GM15510 (cell line): ENCODE data around the gene OS9.
A peak's percentile ranks its signal among the peaks of the same experiment; 100 is the strongest.

Source experiments
- POLR2A ChIP-seq: IDR thresholded peaks from 3 replicates; pipeline ENCODE4 v1.6.1; 2011; ENCODE audit warnings: borderline replicate concordance; ENCODE audit not compliant: insufficient read length; ENCODE audit errors: extremely low read depth

The OS9 gene

GRCh38 chr12:57697076-57697475, 3.1 kb downstream of the OS9 start:
- TF ChIP-seq POLR2A = no peak

- TF ChIP-seq POLR2A = no peak
Measured at GRCh38 chr12:57698414-57698813, 4.5 kb downstream of the OS9 start.

- no peak for TF ChIP-seq POLR2A
Measured at GRCh38 chr12:57700317-57700716, 6.4 kb downstream of the OS9 start.

- no peak for TF ChIP-seq POLR2A
Measured at GRCh38 chr12:57707250-57707649, 13.3 kb downstream of the OS9 start.

- TF ChIP-seq POLR2A = no peak
Measured at GRCh38 chr12:57708296-57708695, 14.4 kb downstream of the OS9 start.

- no peak for TF ChIP-seq POLR2A
Measured at GRCh38 chr12:57712701-57713100, 18.8 kb downstream of the OS9 start.

- TF ChIP-seq POLR2A = no peak
Measured at GRCh38 chr12:57713209-57713608, 19.3 kb downstream of the OS9 start.

- TF ChIP-seq POLR2A = no peak
Measured at GRCh38 chr12:57715786-57716185, 21.9 kb downstream of the OS9 start.

- no peak for TF ChIP-seq POLR2A
Measured at GRCh38 chr12:57716305-57716704, 22.4 kb downstream of the OS9 start.

GRCh38 chr12:57717131-57717530, 23.2 kb downstream of the OS9 start:
- TF ChIP-seq POLR2A = no peak

- TF ChIP-seq POLR2A = no peak
Measured at GRCh38 chr12:57717846-57718640, 24.1 kb downstream of the OS9 start.

- no peak for TF ChIP-seq POLR2A
Measured at GRCh38 chr12:57718641-57719528, 25.0 kb downstream of the OS9 start.

- TF ChIP-seq POLR2A = peak; percentile 3
Measured at GRCh38 chr12:57719777-57720605, 26.1 kb downstream of the OS9 start.

- TF ChIP-seq POLR2A = no peak
Measured at GRCh38 chr12:57720606-57721595, 27.0 kb downstream of the OS9 start.
